GM12878 (cell line): ENCODE data around the gene ARAP3. TPM values are rescaled to one million over a fixed set of nuclear protein-coding genes. Genes with fewer than 3 reads are reported as not detected.

Experiments used
- ATAC-seq: fragments of 200-7000 bp; cut with Tn5 transposase; 3 replicates; pipeline ENCODE4 v1.9.1; 2020; ENCODE audit warnings: mild to moderate bottlenecking, moderate library complexity
- BruUV-seq: library from RNA; stranded (reverse); fragments of 400-500 nt; replicated peaks from 2 replicates; lab custom pipeline; 2021; lab: Mats Ljungman, UMichigan
- CTCF ChIA-PET: fragments of 300-600 bp; sonication (Branson Sonifier 250); formaldehyde crosslinking; extraction: SDS; loops from one replicate; lab custom pipeline; 2021; ENCODE audit warnings: inconsistent platforms; lab: Yijun Ruan, JAX
- POLR2A ChIA-PET: fragments of 350-600 bp; formaldehyde crosslinking; extraction: SDS; loops from one replicate; lab custom pipeline; 2021; ENCODE audit warnings: inconsistent platforms; lab: Charles Lee
- RAD21 ChIA-PET: fragments of 300-600 bp; sonication (Branson Sonifier 250); formaldehyde crosslinking; loops from one replicate; lab custom pipeline; 2023; ENCODE audit warnings: antibody characterized with exemption; ENCODE audit not compliant: unreplicated experiment; lab: Charles Lee
- SMC1A ChIA-PET: fragments of 300-600 bp; sonication (Branson Sonifier 250); formaldehyde crosslinking; loops from one replicate; lab custom pipeline; 2023; ENCODE audit not compliant: unreplicated experiment, uncharacterized antibody; lab: Charles Lee
- DNase-seq: peaks from one replicate; pipeline ENCODE4 v3.0.0-alpha.2; 2011; ENCODE audit warnings: low read depth, low spot score
- FAIRE-seq: peaks from 3 replicates; lab custom pipeline; 2011; peaks lifted over from hg19 to GRCh38; lab: Jason Lieb, UNC
- H2AFZ ChIP-seq: 2 replicates; pipeline ENCODE4 v1.6.0; 2011; ENCODE audit warnings: low read depth, low read length, control low read depth; ENCODE audit not compliant: control insufficient read depth
- H3K27ac ChIP-seq: 2 replicates; pipeline ENCODE4 v1.5.1; 2011; ENCODE audit warnings: control low read depth; ENCODE audit not compliant: control insufficient read depth, insufficient read depth
- H3K27me3 ChIP-seq, 2 experiments: replicated peaks in 1 of 2; 2 replicates each; pipeline versions ENCODE4 v1.6.0 to v1.6.1; 2011; ENCODE audit warnings: low read length in 1 of 2; ENCODE audit not compliant: control insufficient read depth in 2 of 2, insufficient read depth in 2 of 2
- H3K36me3 ChIP-seq, 2 experiments: 2 replicates each; pipeline ENCODE4 v1.5.1; 2011; ENCODE audit warnings: low read length in 1 of 2; ENCODE audit not compliant: control insufficient read depth in 2 of 2, insufficient read depth in 2 of 2
- H3K4me1 ChIP-seq: 2 replicates; pipeline ENCODE4 v1.6.1; 2011; ENCODE audit warnings: mild to moderate bottlenecking, low read length, moderate library complexity, mixed read lengths; ENCODE audit not compliant: control insufficient read depth, insufficient read depth
- H3K4me2 ChIP-seq: 2 replicates; pipeline ENCODE4 v1.6.0; 2011; ENCODE audit warnings: control low read depth; ENCODE audit not compliant: control insufficient read depth, insufficient read depth
- H3K4me3 ChIP-seq: fragments of 200-600 bp; sonication (generic); 2 replicates; pipeline ENCODE4 v1.5.1; 2016
- H3K79me2 ChIP-seq: 2 replicates; pipeline ENCODE4 v1.6.0; 2011; ENCODE audit warnings: low read length; ENCODE audit not compliant: control insufficient read depth, insufficient read depth
- H3K9ac ChIP-seq: 2 replicates; pipeline ENCODE4 v1.8.0; 2011; ENCODE audit warnings: low read length, control low read depth, mixed read lengths; ENCODE audit not compliant: control insufficient read depth, insufficient read depth
- H3K9me3 ChIP-seq: replicated peaks from 3 replicates; pipeline ENCODE4 v1.5.1; 2011; ENCODE audit warnings: mild to moderate bottlenecking, low read length; ENCODE audit not compliant: control insufficient read depth, insufficient read depth
- H4K20me1 ChIP-seq: 2 replicates; pipeline ENCODE4 v1.6.0; 2011; ENCODE audit not compliant: control insufficient read depth, insufficient read depth
- ATF2 ChIP-seq: IDR thresholded peaks from 2 replicates; pipeline ENCODE4 v1.6.1; 2012; ENCODE audit warnings: low read length, inconsistent platforms
- CHD4 ChIP-seq: fragments of 200-600 bp; sonication (generic); IDR thresholded peaks from 2 replicates; pipeline ENCODE4 v1.6.1; 2016; ENCODE audit warnings: mild to moderate bottlenecking
- CREB1 ChIP-seq: IDR thresholded peaks from 2 replicates; pipeline ENCODE4 v1.6.1; 2012; ENCODE audit warnings: low read depth, mild to moderate bottlenecking, inconsistent platforms
- CREM ChIP-seq: IDR thresholded peaks from 2 replicates; pipeline ENCODE4 v1.6.1; 2014; ENCODE audit warnings: antibody characterized with exemption, low read depth
- HDGF ChIP-seq: fragments of 450-650 bp; IDR thresholded peaks from 2 replicates; pipeline ENCODE4 v1.6.1; 2016; ENCODE audit warnings: antibody characterized with exemption
- IRF5 ChIP-seq: fragments of 450-650 bp; IDR thresholded peaks from 2 replicates; pipeline ENCODE4 v1.6.1; 2017; ENCODE audit warnings: borderline replicate concordance
- PBX3 ChIP-seq: IDR thresholded peaks from 2 replicates; pipeline ENCODE4 v1.6.1; 2011; ENCODE audit warnings: mild to moderate bottlenecking, low read depth, low read length, moderate library complexity; ENCODE audit not compliant: insufficient replicate concordance
- SIX5 ChIP-seq: IDR thresholded peaks from 2 replicates; pipeline ENCODE4 v1.6.1; 2011; ENCODE audit warnings: mild to moderate bottlenecking, low read depth, low read length, moderate library complexity; ENCODE audit not compliant: severe bottlenecking
- TCF12 ChIP-seq: IDR thresholded peaks from 2 replicates; pipeline ENCODE4 v1.6.1; 2011; ENCODE audit warnings: low read depth, mild to moderate bottlenecking, low read length
- WGBS: methylation state at CpG from one replicate; pipeline ENCODE4 v1.1.6; 2016; ENCODE audit warnings: low lambda C conversion rate; ENCODE audit not compliant: insufficient replicate concordance, insufficient coverage; ENCODE audit errors: missing lambda C conversion rate; 5-methylcytosine and 5-hydroxymethylcytosine counted together
- in situ Hi-C: fragments of 300-500 bp; cut with MboI; formaldehyde crosslinking; loops from 9 replicates; pipeline ENCODE4 v1.14.3; 2018; ENCODE audit warnings: mixed read lengths
- intact Hi-C: fragments of 100-400 bp; cut with micrococcal nuclease; formaldehyde crosslinking; loops from one replicate; pipeline ENCODE4 v1.14.2; 2022; ENCODE audit not compliant: unreplicated experiment
- polyA plus RNA-seq, 11 experiments: library from polyadenylated mRNA; depleted of rRNA in 4 of 11; unstranded in 6 of 11; stranded (reverse) in 5 of 11; fragments of >200 nt; fragmentation: Nextera tagmentation in 4 of 11; fragmentation: Illumina TruSeq in 1 of 11; extraction: Ambion mirVana in 4 of 11; extraction: Trizol in 1 of 11; gene quantifications; 1 replicate in 1 of 11; 2 replicates in 10 of 11; pipeline versions ENCODE4 v1.2.1 to v1.2.3, GENCODE V29; 2011 to 2016; ENCODE audit warnings: inconsistent platforms in 2 of 11, missing spikeins in 2 of 11, low read depth in 1 of 11
- total RNA-seq, 4 experiments: library from RNA; depleted of rRNA in 3 of 4; stranded (reverse); fragments of >200 nt in 3 of 4; fragmentation: Illumina TruSeq in 1 of 4; extraction: Trizol in 1 of 4; gene quantifications; 2 replicates each; pipeline versions ENCODE4 v1.2.1 to v1.2.3, GENCODE V29; 2013 to 2021

The ARAP3 gene
- total and polyA plus RNA-seq, 10 of the 15 experiments (the other 5 are each of a cell fraction or from before 2014, with no cell fraction given): 0.01 to 0.08 TPM; not detected in 8

- no peaks in the 10 kb centered on the region for H3K36me3 ChIP-seq
- DNase-seq (no peak), FAIRE-seq (no peak), ATAC-seq (no peak)
- H3K4me1 ChIP-seq: peaks cover 6% of the 10 kb centered on the region
- H3K79me2 ChIP-seq: no peaks in the 10 kb centered on the region
- ChIA-PET SMC1A (interaction anchor here (0.6 to 4.3 kb wide), 5 partner anchors 12 to 282 kb away, joined by 3 to 39 read pairs (median 4); no protein-coding TSS in a partner anchor), RAD21 (interaction anchor here (1.0 to 6.6 kb wide), 4 partner anchors 102 to 266 kb away, joined by 3 to 67 read pairs (median 42); partner anchors contain the start of gene PCDH1), CTCF (interaction anchor here (0.6 to 5.4 kb wide), 7 partner anchors 9 to 448 kb away, joined by 4 to 97 read pairs (median 24); partner anchors contain the start of genes PCDH1 and RNF14), POLR2A (interaction anchor here (0.7 kb wide), 1 partner anchor 192 kb away, joined by 5 read pairs; no protein-coding TSS in a partner anchor)
- no peaks in the 10 kb centered on the region for H4K20me1 ChIP-seq
- no peak overlapping the region for H3K27ac ChIP-seq
- in situ Hi-C loops: loop anchor here (5.0 to 10.0 kb wide), 3 partner anchors 188 to 450 kb away; partner anchors contain the start of gene PCDH12
- no TSS peak for BruUV-seq
- no peak overlapping the region for H2AFZ ChIP-seq
- no peak for TF ChIP-seq PBX3
- no peak for TF ChIP-seq IRF5
- TF ChIP-seq TCF12: no peak
- TF ChIP-seq CREB1: no peak
- TF ChIP-seq CHD4: no peak
- TF ChIP-seq CREM: no peak
- no peak for TF ChIP-seq ATF2
- no peak for TF ChIP-seq HDGF
- TF ChIP-seq SIX5: no peak
- TF ChIP-seq, all 136 proteins: peak for 0
- intact Hi-C loops: no loop called here
- Histone ChIP-seq H3K9me3 (no peaks in the 10 kb centered on the region), H3K4me2 (no peak overlapping the region), H3K27me3 (peaks cover 1 to 8% of the 10 kb centered on the region in 2 experiments), H3K9ac (no peak overlapping the region), H3K4me3 (no peak overlapping the region)
- 15% methylated on average over 5 of the region's 5 CpGs for WGBS
Measured at GRCh38 chr5:141694479-141694878, 12.4 kb upstream of the ARAP3 start.
